Nephron (organoid): Measurements from ENCODE around the gene ACP7.

Experiments
- H3K27ac Mint-ChIP-seq, 3 experiments: 2 replicates each; pipeline ENCODE4 v1.8.0; 2020; ENCODE audit warnings: mixed read lengths in 3 of 3, mild to moderate bottlenecking in 2 of 3, moderate library complexity in 1 of 3
- H3K27me3 Mint-ChIP-seq: 2 replicates; pipeline ENCODE4 v1.8.0; 2021; ENCODE audit warnings: low read depth, mild to moderate bottlenecking, moderate library complexity, mixed read lengths
- H3K36me3 Mint-ChIP-seq: 2 replicates; pipeline ENCODE4 v1.8.0; 2020; ENCODE audit warnings: low read depth, mixed read lengths
- H3K4me1 Mint-ChIP-seq: 2 replicates; pipeline ENCODE4 v1.8.0; 2020; ENCODE audit warnings: mixed read lengths
- H3K4me3 Mint-ChIP-seq, 3 experiments: 2 replicates each; pipeline ENCODE4 v1.8.0; 2020; ENCODE audit warnings: mild to moderate bottlenecking in 3 of 3, mixed read lengths in 3 of 3, moderate library complexity in 2 of 3
- H3K9me3 Mint-ChIP-seq: 2 replicates; pipeline ENCODE4 v1.8.0; 2020; ENCODE audit warnings: mixed read lengths
- CTCF ChIP-seq, 3 experiments: fragments of 200-600 bp; sonication (generic); IDR thresholded peaks; one replicate each; pipeline ENCODE4 v1.5.0; 2021; ENCODE audit warnings: antibody characterized with exemption in 3 of 3; ENCODE audit not compliant: unreplicated experiment in 3 of 3

ACP7 gene

GRCh38 chr19:39157997-39158389, 73.8 kb downstream of the ACP7 start:
- TF ChIP-seq CTCF (IDR thresholded peaks at IDR 0.05; ENCODE audit: unreplicated experiment in 3 of 3) = no peak
- Mint-ChIP-seq H3K4me3 (peak overlapping the region in 1 of 3 experiments; percentile 11), H3K27me3 (no peaks in the 10 kb centered on the region), H3K27ac (peak overlapping the region; percentile 60 to 82 (median 66)), H3K4me1 (peaks cover 37% of the 10 kb centered on the region), H3K9me3 (no peaks in the 10 kb centered on the region), H3K36me3 (peaks cover 4% of the 10 kb centered on the region)

GRCh38 chr19:39158646-39159260, 74.6 kb downstream of the ACP7 start:
- TF ChIP-seq CTCF (IDR thresholded peaks at IDR 0.05; ENCODE audit: unreplicated experiment in 3 of 3) = no peak
- Mint-ChIP-seq H3K36me3 (peaks cover 3% of the 10 kb centered on the region), H3K27me3 (no peaks in the 10 kb centered on the region), H3K27ac (peak overlapping the region in 1 of 3 experiments; percentile 60), H3K4me1 (peaks cover 37% of the 10 kb centered on the region), H3K4me3 (no peak overlapping the region), H3K9me3 (no peaks in the 10 kb centered on the region)

- Mint-ChIP-seq H3K36me3 (no peaks in the 10 kb centered on the region), H3K27me3 (no peaks in the 10 kb centered on the region), H3K4me3 (no peak overlapping the region), H3K4me1 (peaks cover 29% of the 10 kb centered on the region), H3K9me3 (no peaks in the 10 kb centered on the region), H3K27ac (peak overlapping the region; percentile 66 to 79 (median 72))
- TF ChIP-seq CTCF (IDR thresholded peaks at IDR 0.05; ENCODE audit: unreplicated experiment in 3 of 3) = no peak
Observed at GRCh38 chr19:39160523-39160861, 76.3 kb downstream of the ACP7 start.
